GM12878 (cell line): ENCODE measurements around the gene IL31. TPM values are rescaled to one million over a fixed set of nuclear protein-coding genes. Genes with fewer than 3 reads are reported as not detected.

Experiments
- ATF7 ChIP-seq: fragments of 450-650 bp; IDR thresholded peaks from 2 replicates; pipeline ENCODE4 v1.6.1; 2016; ENCODE audit warnings: low read depth, mild to moderate bottlenecking
- BCL11A ChIP-seq: IDR thresholded peaks from 2 replicates; pipeline ENCODE4 v1.6.1; 2011; ENCODE audit warnings: low read depth, low read length
- CBX5 ChIP-seq: sonication (generic); IDR thresholded peaks from 2 replicates; pipeline ENCODE4 v1.6.1; 2016; ENCODE audit warnings: low read depth, moderate library complexity, mild to moderate bottlenecking, inconsistent platforms
- CHD1 ChIP-seq: IDR thresholded peaks from 2 replicates; pipeline ENCODE4 v1.6.1; 2012; ENCODE audit warnings: low read depth, low read length, improper control_type of control experiment
- DPF2 ChIP-seq: fragments of 450-650 bp; IDR thresholded peaks from 2 replicates; pipeline ENCODE4 v1.6.1; 2017; ENCODE audit warnings: mild to moderate bottlenecking
- FOS ChIP-seq: IDR thresholded peaks from 3 replicates; pipeline ENCODE4 v1.6.1; 2011; ENCODE audit warnings: borderline replicate concordance; ENCODE audit not compliant: insufficient read length; ENCODE audit errors: extremely low read depth
- FOXM1 ChIP-seq: IDR thresholded peaks from 2 replicates; pipeline ENCODE4 v1.6.1; 2012; ENCODE audit warnings: low read depth, mild to moderate bottlenecking, inconsistent platforms, low read length, moderate library complexity
- JUND ChIP-seq: IDR thresholded peaks from 2 replicates; pipeline ENCODE4 v1.6.1; 2012; ENCODE audit warnings: low read depth, mild to moderate bottlenecking, low read length, improper control_type of control experiment, moderate library complexity
- MYB ChIP-seq: fragments of 150-350 bp; IDR thresholded peaks from 2 replicates; pipeline ENCODE4 v1.6.1; 2014; ENCODE audit warnings: mild to moderate bottlenecking, low read depth, low read length, borderline replicate concordance
- MYC ChIP-seq: IDR thresholded peaks from 2 replicates; pipeline ENCODE4 v1.6.1; 2011; ENCODE audit warnings: mild to moderate bottlenecking, low read length, moderate library complexity, inconsistent platforms; ENCODE audit not compliant: insufficient read depth, insufficient replicate concordance, insufficient read length, severe bottlenecking
- NR2C1 ChIP-seq: fragments of 450-650 bp; IDR thresholded peaks from 2 replicates; pipeline ENCODE4 v1.6.1; 2017; ENCODE audit warnings: antibody characterized with exemption, mild to moderate bottlenecking, moderate library complexity
- NR2C2 ChIP-seq: IDR thresholded peaks from 2 replicates; pipeline ENCODE4 v1.6.1; 2011; ENCODE audit warnings: borderline replicate concordance, low read depth; ENCODE audit not compliant: control insufficient read depth, insufficient read length
- PAX5 ChIP-seq: IDR thresholded peaks from 2 replicates; pipeline ENCODE4 v1.6.1; 2011; ENCODE audit warnings: low read depth, low read length, borderline replicate concordance
- POLR2A ChIP-seq: IDR thresholded peaks from 2 replicates; pipeline ENCODE4 v1.6.1; 2011; ENCODE audit warnings: low read depth, mild to moderate bottlenecking, low read length
- POU2F2 ChIP-seq: IDR thresholded peaks from 3 replicates; pipeline ENCODE4 v1.6.1; 2011; ENCODE audit warnings: low read depth, mild to moderate bottlenecking, low read length, borderline replicate concordance
- RBBP5 ChIP-seq: fragments of 200-600 bp; sonication (generic); conservative IDR thresholded peaks from 2 replicates; pipeline ENCODE4 v1.6.1; 2016
- RCOR1 ChIP-seq: conservative IDR thresholded peaks from 2 replicates; pipeline ENCODE4 v1.6.1; 2012; ENCODE audit warnings: low read depth, low read length, improper control_type of control experiment
- RELA ChIP-seq: fragments of 450-650 bp; IDR thresholded peaks from 2 replicates; pipeline ENCODE4 v1.8.0; 2014; ENCODE audit warnings: borderline replicate concordance; ENCODE audit not compliant: partially characterized antibody
- SPI1 ChIP-seq: IDR thresholded peaks from 2 replicates; pipeline ENCODE4 v1.6.1; 2011; ENCODE audit warnings: low read depth, mild to moderate bottlenecking, low read length, moderate library complexity, borderline replicate concordance; ENCODE audit not compliant: insufficient read depth
- STAT3 ChIP-seq: IDR thresholded peaks from 2 replicates; pipeline ENCODE4 v1.6.1; 2011; ENCODE audit warnings: low read depth, low read length, improper control_type of control experiment
- ZNF24 ChIP-seq: fragments of 450-650 bp; IDR thresholded peaks from 2 replicates; pipeline ENCODE4 v1.6.1; 2017; ENCODE audit warnings: antibody characterized with exemption, mild to moderate bottlenecking
- polyA plus RNA-seq, 11 experiments: library from polyadenylated mRNA; depleted of rRNA in 4 of 11; unstranded in 6 of 11; stranded (reverse) in 5 of 11; fragments of >200 nt; fragmentation: Nextera tagmentation in 4 of 11; fragmentation: Illumina TruSeq in 1 of 11; extraction: Ambion mirVana in 4 of 11; extraction: Trizol in 1 of 11; gene quantifications; 1 replicate in 1 of 11; 2 replicates in 10 of 11; pipeline versions ENCODE4 v1.2.1 to v1.2.3, GENCODE V29; 2011 to 2016; ENCODE audit warnings: inconsistent platforms in 2 of 11, missing spikeins in 2 of 11, low read depth in 1 of 11
- total RNA-seq, 4 experiments: library from RNA; depleted of rRNA in 3 of 4; stranded (reverse); fragments of >200 nt in 3 of 4; fragmentation: Illumina TruSeq in 1 of 4; extraction: Trizol in 1 of 4; gene quantifications; 2 replicates each; pipeline versions ENCODE4 v1.2.1 to v1.2.3, GENCODE V29; 2013 to 2021
- TF ChIP-seq, protein P1 (sequence below): fragments of 150-350 bp; IDR thresholded peaks from 2 replicates; pipeline ENCODE4 v1.6.1; 2016; ENCODE audit warnings: low read depth, low read length
- TF ChIP-seq, protein P2 (sequence below): fragments of 450-650 bp; IDR thresholded peaks from 2 replicates; pipeline ENCODE4 v1.6.1; 2017; ENCODE audit warnings: antibody characterized with exemption, mild to moderate bottlenecking, moderate library complexity
- TF ChIP-seq, protein P3 (sequence below): IDR thresholded peaks from 2 replicates; pipeline ENCODE4 v1.6.1; 2012; ENCODE audit warnings: low read depth, low read length, improper control_type of control experiment

Gene IL31
- total and polyA plus RNA-seq, 10 of the 15 experiments (the other 5 are each of a cell fraction or from before 2014, with no cell fraction given), result not detected

DNA sequence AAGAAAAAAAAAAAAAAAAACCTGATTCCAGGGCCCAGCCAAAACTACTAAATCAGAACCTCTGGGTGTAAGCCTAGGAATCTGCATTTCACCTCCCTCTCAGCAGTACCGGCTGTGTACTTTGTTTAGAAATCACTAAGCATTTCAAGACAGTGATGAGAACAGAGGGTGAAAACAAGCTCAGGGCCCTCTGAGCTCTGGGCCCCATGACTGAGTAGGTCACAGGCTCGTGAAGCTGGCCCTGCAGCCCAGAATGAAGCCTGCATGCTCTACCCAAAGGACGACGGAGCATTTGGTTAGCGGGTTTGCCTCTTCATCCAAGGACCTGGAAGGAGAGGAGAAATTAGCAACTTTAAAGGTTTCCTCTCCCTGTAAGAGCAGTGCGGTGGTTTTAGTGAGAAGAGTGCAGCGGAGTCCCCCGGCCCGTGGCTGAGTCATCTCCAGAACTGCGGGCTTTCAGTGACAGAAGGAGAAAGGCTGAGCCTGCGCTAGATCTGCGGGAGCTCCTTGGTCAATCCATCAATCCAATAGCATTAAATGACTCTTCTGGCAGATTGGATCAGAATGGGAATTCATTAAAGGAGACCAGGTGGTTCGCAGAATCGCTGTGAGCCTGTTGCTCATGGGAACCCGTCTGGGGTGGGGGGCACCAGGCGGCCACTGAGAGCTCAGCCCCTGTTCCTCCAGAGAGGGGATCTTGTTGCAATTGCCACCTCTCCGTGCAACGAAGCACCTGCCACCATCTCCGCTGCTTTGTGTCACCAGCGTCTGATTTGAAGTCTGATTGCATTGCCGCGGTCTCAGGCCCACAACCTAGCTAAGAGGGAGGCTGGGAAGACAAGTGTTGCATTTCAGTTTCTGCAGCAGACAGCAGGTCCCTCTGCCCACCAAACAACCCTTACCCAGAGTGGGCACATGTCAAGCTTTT is 7.3 kb downstream of the IL31 start (continued):
- no peak for TF ChIP-seq RBBP5
- no peak for TF ChIP-seq MYB
- TF ChIP-seq STAT3, result no peak
- peak; percentile 6 for TF ChIP-seq FOS
- TF ChIP-seq, protein P1, sequence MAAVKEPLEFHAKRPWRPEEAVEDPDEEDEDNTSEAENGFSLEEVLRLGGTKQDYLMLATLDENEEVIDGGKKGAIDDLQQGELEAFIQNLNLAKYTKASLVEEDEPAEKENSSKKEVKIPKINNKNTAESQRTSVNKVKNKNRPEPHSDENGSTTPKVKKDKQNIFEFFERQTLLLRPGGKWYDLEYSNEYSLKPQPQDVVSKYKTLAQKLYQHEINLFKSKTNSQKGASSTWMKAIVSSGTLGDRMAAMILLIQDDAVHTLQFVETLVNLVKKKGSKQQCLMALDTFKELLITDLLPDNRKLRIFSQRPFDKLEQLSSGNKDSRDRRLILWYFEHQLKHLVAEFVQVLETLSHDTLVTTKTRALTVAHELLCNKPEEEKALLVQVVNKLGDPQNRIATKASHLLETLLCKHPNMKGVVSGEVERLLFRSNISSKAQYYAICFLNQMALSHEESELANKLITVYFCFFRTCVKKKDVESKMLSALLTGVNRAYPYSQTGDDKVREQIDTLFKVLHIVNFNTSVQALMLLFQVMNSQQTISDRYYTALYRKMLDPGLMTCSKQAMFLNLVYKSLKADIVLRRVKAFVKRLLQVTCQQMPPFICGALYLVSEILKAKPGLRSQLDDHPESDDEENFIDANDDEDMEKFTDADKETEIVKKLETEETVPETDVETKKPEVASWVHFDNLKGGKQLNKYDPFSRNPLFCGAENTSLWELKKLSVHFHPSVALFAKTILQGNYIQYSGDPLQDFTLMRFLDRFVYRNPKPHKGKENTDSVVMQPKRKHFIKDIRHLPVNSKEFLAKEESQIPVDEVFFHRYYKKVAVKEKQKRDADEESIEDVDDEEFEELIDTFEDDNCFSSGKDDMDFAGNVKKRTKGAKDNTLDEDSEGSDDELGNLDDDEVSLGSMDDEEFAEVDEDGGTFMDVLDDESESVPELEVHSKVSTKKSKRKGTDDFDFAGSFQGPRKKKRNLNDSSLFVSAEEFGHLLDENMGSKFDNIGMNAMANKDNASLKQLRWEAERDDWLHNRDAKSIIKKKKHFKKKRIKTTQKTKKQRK, result no peak
- TF ChIP-seq DPF2, result peak; percentile 82
- no peak for TF ChIP-seq POU2F2
- TF ChIP-seq NR2C1, result no peak
- TF ChIP-seq, protein P2, sequence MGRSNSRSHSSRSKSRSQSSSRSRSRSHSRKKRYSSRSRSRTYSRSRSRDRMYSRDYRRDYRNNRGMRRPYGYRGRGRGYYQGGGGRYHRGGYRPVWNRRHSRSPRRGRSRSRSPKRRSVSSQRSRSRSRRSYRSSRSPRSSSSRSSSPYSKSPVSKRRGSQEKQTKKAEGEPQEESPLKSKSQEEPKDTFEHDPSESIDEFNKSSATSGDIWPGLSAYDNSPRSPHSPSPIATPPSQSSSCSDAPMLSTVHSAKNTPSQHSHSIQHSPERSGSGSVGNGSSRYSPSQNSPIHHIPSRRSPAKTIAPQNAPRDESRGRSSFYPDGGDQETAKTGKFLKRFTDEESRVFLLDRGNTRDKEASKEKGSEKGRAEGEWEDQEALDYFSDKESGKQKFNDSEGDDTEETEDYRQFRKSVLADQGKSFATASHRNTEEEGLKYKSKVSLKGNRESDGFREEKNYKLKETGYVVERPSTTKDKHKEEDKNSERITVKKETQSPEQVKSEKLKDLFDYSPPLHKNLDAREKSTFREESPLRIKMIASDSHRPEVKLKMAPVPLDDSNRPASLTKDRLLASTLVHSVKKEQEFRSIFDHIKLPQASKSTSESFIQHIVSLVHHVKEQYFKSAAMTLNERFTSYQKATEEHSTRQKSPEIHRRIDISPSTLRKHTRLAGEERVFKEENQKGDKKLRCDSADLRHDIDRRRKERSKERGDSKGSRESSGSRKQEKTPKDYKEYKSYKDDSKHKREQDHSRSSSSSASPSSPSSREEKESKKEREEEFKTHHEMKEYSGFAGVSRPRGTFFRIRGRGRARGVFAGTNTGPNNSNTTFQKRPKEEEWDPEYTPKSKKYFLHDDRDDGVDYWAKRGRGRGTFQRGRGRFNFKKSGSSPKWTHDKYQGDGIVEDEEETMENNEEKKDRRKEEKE, result no peak
- no peak for TF ChIP-seq NR2C2
- TF ChIP-seq CHD1, result no peak
- no peak for TF ChIP-seq SPI1
- TF ChIP-seq PAX5, result 0 out of 2 replicates have a peak, but pooled peaks have one; percentile 9
- TF ChIP-seq ZNF24, result no peak
- no peak for TF ChIP-seq POLR2A
- no peak for TF ChIP-seq MYC
- TF ChIP-seq BCL11A, result 0 out of 2 replicates have a peak, but pooled peaks have one; percentile 43
- no peak for TF ChIP-seq RELA
- TF ChIP-seq FOXM1, result peak; percentile 74
- TF ChIP-seq CBX5, result 0 out of 2 replicates have a peak, but pooled peaks have one; percentile 66
- TF ChIP-seq, protein P3, sequence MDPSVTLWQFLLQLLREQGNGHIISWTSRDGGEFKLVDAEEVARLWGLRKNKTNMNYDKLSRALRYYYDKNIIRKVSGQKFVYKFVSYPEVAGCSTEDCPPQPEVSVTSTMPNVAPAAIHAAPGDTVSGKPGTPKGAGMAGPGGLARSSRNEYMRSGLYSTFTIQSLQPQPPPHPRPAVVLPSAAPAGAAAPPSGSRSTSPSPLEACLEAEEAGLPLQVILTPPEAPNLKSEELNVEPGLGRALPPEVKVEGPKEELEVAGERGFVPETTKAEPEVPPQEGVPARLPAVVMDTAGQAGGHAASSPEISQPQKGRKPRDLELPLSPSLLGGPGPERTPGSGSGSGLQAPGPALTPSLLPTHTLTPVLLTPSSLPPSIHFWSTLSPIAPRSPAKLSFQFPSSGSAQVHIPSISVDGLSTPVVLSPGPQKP, result no peak
- TF ChIP-seq JUND, result peak; percentile 74
- TF ChIP-seq RCOR1, result no peak
- peak; percentile 19; the same call in 1 of the 2 replicates for TF ChIP-seq ATF7
